HG03571 (cell line): ENCODE measurements around the gene FSCN2.
A peak's percentile ranks its signal among the peaks of the same experiment; 100 is the strongest.

Experiments used
- ATAC-seq: cut with Tn5 transposase; IDR thresholded peaks from one replicate; pipeline ENCODE4 v1.9.1; 2021; ENCODE audit not compliant: unreplicated experiment

FSCN2 gene

DNA sequence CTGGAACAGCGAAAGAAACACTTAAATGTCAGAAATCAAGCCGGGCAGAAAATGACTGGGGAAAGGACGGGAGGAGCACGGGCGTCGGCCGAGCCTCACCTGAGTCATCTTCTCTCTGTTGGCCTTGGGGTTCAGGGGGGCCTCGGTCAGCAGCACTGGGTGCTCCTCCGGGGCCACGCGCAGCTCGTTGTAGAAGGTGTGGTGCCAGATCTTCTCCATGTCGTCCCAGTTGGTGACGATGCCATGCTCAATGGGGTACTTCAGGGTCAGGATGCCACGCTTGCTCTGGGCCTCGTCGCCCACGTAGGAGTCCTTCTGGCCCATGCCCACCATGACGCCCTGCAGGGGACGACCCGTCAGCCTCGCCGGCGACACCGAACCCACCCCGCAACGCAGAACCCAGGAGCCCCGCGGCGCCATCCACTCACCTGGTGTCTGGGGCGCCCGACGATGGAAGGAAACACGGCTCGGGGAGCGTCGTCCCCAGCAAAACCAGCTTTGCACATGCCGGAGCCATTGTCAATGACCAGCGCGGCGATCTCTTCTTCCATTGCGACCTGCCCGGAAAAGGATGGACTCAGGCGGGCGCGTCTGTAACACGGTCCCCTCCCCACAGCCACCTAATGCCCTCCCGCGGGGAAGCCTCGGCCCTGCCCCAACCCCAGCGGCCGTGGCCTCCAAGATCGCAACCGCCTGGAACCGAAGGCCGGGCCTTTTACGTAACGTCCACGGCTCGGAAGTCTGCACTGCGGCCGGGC, 16.2 kb upstream of the FSCN2 start:
- ATAC-seq: peak; percentile 1

GRCh38 chr17:81512562-81513371, 15.4 kb upstream of the FSCN2 start, which contains the start of gene ACTG1:
Gene ACTG1, minus strand, starts transcription at chr17:81512799. Its CDS starts 445 bp downstream, at chr17:81512354.
- peak; percentile 27 for ATAC-seq

GRCh38 chr17:81513372-81513752, 14.8 kb upstream of the FSCN2 start:
- no peak for ATAC-seq

- ATAC-seq: no peak
Observed at GRCh38 chr17:81513753-81514488, 14.3 kb upstream of the FSCN2 start.

- no peak for ATAC-seq
Observed at GRCh38 chr17:81514489-81514738, 13.8 kb upstream of the FSCN2 start.

DNA sequence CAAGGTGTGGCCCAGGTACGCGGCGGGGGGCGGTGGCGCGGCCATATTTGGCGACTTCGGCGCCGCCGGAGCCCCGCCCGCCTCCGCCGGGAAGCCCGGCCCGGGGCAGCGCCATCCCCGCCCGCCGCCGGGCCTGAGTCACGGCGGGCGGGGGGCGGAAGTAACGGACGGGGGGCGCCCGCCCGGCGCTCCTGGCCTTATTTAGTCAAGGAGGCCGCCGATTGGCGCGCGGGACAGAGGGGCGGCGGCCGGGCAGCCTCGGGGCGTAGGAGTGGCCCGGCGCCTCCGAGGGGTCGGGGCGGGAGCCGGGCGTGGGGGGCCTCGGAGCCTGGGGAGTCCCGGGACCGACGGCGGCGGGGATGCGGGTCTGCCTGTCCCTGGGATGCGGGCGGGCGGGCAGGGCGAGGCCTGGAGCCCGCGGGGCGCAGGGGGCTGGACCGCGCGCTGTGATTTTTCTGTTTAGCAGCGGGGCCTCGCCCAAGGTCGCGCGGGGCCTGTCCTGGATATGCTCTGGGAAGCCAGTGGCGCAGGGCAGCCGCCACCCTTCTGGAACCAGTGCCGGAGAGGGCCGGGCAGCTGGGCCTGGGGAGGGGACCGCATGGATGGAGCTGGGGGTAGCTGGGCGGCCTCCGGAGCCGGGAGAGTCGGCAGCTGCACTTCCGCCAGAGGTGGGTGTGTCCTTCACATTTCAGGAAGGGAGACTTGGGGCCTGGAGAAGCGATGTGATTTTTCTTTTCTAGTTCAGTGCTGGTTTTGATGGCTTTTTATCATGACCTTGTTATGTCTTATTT, 13.2 kb upstream of the FSCN2 start:
- peak; percentile 24 for ATAC-seq

- no peak for ATAC-seq
Observed at GRCh38 chr17:81515530-81516041, 12.6 kb upstream of the FSCN2 start.

DNA sequence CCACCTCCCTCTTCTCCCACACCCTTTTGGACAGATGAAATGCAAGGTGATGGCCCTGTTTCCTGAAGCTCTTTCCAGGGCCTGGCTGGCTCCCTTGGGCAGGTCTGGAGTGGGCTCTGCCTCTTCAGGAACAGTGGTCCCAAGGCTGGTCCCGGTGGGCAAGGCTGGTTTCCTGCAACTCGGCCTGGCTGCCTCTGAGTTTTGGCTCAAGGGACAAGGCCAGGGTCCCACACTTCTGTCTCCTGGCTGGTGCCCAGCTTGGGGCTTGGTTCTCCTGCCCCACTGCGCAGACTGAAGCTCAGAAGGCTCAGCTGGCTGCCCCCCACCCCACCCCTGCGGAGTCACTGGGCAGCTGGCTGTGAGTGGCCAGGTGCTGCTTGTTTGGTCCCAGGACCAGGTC, 11.7 kb upstream of the FSCN2 start:
- ATAC-seq: no peak

DNA sequence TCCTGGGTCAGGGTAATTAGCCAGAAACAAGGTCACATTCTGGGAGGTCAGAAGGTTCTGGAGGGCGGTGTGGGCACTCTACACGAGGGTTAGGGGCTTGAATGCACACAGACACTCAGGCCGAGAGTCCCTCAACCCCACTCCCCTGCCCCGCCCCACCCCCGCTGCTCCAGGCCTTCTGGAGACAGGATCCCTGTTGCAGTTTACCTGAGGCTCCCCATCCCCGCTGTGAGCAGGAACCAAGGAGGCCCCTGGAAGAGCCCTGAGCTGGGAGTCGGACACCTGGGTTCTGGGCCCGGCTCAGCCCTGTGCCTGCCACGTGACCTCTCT, 11.2 kb upstream of the FSCN2 start:
- ATAC-seq: no peak

DNA sequence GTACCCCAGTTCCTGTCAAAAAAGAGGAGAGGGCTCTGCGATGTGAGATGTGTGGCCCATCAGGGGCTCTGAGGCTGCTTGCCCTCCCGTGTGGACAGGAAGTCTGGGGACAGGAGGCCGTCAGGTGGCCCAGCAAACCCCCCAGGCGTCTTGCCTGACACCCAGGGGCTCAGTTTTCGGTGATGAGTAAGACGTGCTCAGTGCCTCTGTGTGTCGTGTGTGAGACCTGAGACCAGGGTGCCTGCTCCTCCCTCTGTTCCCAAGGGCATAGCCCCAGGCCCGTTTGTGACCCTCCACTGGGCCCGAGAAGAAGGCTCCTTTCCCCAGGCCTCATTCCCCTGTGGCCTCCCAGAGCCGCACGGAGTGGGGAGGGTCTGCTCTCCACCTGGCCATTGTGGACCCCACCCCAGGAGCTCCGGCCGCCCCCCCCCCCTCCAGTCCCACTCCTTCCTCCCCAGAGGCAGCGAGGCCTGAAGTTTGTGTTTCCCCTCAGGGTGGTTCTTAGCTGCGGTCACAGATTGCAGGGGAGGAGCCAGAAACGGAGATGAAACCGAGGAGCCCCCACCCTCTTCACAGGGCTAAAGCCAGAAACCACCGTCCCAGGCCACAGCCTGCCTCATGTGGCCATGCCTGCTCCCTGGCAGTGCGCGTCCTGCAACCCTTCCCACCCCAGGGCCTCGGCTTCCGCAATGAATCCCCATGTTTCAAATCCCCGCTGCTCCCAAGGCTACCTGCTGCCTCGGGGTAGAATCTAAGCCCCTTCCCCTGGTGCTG, 10.7 kb upstream of the FSCN2 start:
- peak; percentile 27 for ATAC-seq

GRCh38 chr17:81518113-81518784, 9.9 kb upstream of the FSCN2 start:
- no peak for ATAC-seq

GRCh38 chr17:81518785-81519283, 9.3 kb upstream of the FSCN2 start:
- no peak for ATAC-seq

- ATAC-seq: no peak
Observed at GRCh38 chr17:81519284-81520020, 8.7 kb upstream of the FSCN2 start.

DNA sequence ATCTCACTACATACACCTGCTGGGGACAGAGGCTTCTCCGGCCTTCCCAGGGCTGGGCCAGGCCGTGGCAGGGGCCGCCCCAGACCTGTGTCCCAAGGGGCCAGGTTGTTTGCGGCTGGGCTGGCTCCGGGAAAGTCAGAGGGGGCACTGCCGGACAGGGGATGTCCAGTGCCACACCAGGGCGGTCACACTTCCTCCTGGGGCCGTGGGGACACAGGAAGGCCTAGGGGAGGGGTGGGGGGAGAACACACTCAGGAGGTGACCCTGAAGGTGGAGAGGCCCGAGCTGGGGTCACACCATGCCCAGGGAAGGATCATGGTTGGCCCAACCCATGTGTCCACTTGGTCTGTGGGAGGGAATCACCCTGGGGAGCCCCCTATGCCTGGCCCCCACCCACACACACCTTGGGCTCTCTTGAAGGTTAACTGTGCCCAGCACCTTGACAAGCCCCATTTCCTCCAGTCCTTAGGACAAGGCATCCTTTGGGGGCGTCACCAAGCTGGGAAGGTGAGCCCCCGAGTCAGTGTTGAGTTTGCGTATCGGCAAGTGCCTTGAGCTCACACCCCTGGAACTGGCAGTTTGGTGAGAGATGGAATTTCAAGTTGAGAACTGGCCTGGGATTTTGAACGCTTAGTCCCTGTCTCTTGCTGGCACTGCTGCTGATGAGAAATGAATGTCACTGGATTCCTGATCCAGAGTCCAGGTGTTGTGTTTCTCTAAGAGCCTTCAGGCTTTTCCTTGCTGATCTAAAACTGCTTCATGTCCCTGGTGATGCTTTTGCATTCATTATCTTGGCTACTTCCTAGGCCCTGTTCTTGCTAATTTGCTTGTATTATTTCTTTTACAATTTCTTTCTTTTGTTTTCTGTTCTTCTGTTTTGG, 7.9 kb upstream of the FSCN2 start:
- ATAC-seq: no peak

GRCh38 chr17:81522491-81523401, 5.4 kb upstream of the FSCN2 start:
- no peak for ATAC-seq

DNA sequence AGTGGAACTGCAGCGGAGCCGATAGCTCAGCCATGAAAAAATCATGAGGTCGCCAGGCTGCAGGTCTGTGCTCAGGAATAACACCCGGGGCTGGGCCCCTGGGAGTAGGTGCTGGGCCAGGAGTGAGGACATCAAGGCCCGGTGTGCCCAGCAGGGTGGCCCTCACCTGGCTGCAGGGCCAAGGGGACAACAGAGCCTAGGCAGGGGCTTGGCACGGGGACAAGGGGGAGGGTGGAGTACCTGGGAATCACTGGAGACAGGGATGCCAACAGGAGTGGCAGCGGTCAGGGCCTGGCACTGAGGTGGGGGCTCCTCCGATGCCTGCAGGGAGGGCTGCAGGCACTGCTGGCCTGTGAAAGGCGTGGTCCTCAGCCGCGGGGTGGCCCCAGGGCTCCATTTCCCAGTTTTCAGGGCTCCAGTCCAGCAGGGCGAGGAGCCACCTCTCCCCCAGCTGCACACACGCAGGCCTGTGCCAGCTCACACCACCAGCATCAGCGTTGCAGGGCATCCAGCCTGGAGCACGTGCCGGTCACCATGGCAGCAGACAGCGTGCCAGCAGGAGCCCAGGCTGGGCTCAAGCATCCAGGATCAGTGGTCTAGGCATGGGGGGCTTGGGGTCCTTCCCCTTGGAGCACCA, 4.7 kb upstream of the FSCN2 start:
- no peak for ATAC-seq
